Testis (tissue), 3 donors: ENCODE data around the gene ZNF80. TPM values are rescaled to one million over a fixed set of nuclear protein-coding genes. Genes with fewer than 3 reads are reported as not detected.

Experiments
- DNase-seq: peaks from one replicate; pipeline ENCODE4 v3.0.0-alpha.2; 2019
- H3K27ac ChIP-seq, 2 donors: fragments of 200-600 bp; sonication (generic); one replicate each; pipeline ENCODE4 v1.5.1; 2019
- H3K27me3 ChIP-seq: fragments of 200-600 bp; sonication (generic); one replicate; pipeline ENCODE4 v1.5.1; 2019
- H3K36me3 ChIP-seq: fragments of 200-600 bp; sonication (generic); one replicate; pipeline ENCODE4 v1.5.1; 2017; ENCODE audit warnings: low read depth; ENCODE audit errors: missing control alignments
- H3K4me1 ChIP-seq: fragments of 200-600 bp; sonication (generic); one replicate; pipeline ENCODE4 v1.5.1; 2019
- H3K4me3 ChIP-seq, 2 donors: fragments of 200-600 bp; sonication (generic); one replicate each; pipeline ENCODE4 v1.5.1; 2017 to 2019
- H3K9me3 ChIP-seq: fragments of 200-600 bp; sonication (generic); one replicate; pipeline ENCODE4 v1.5.1; 2017
- POLR2A ChIP-seq: fragments of 450-650 bp; IDR thresholded peaks from one replicate; pipeline ENCODE4 v1.6.1; 2017; ENCODE audit warnings: antibody characterized with exemption, mild to moderate bottlenecking, moderate library complexity
- WGBS, 2 donors: methylation state at CpG; one replicate each; pipeline ENCODE4 v1.1.5; 2018; 5-methylcytosine and 5-hydroxymethylcytosine counted together
- intact Hi-C: fragments of 100-400 bp; cut with DNase I; formaldehyde crosslinking; loops from one replicate; pipeline ENCODE4 v1.15.1; 2023; ENCODE audit warnings: low total_unique reads
- polyA plus RNA-seq: library from polyadenylated mRNA; stranded (reverse); fragments of 350-450 nt; fragmentation: Illumina TruSeq; extraction: RNeasy Lipid Tissue Mini Kit (QIAGEN cat#74804); gene quantifications from one replicate; pipeline ENCODE4 v1.2.3, GENCODE V29; 2014; ENCODE audit warnings: low read depth, low replicate concordance; ENCODE audit not compliant: insufficient read depth
- total RNA-seq, 2 donors: library from RNA; depleted of rRNA; stranded (reverse); fragments of >200 nt; gene quantifications; one replicate each; pipeline ENCODE4 v1.2.3, GENCODE V29; 2016
- TF ChIP-seq, protein P1 (sequence below), 3 experiments: fragments of 450-650 bp in 2 of 3; fragments of 200-600 bp in 1 of 3; sonication (generic) in 1 of 3; IDR thresholded peaks; one replicate each; pipeline ENCODE4 v1.5.1; 2016 to 2019; ENCODE audit warnings: antibody characterized with exemption in 3 of 3, mild to moderate bottlenecking in 2 of 3, moderate library complexity in 1 of 3

Gene ZNF80
- total and polyA plus RNA-seq, 3 donors from 2014 or later: 0.47 to 0.74 TPM; not detected in 1

DNA sequence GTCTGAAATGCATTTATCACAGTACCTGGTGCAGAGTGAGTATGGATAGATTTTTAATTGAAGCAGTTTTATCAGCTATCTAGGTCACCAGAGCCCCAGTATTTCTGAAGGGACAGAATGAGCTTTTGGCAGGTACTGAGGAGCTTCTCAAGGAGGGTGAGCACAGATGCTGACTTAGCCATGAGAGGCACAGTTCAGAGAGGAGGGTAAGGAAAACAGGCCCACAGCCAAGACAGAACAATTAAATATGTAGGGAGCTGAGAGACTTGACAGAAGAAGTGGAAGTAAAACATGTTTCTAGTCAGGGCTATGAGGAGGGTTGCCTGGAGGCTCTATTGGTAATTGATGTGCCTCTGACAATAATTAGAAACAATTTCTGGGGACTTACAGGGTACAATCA is 20.1 kb downstream of the ZNF80 start:
- H3K27me3 ChIP-seq: no peaks in the 10 kb centered on the region
- H3K9me3 ChIP-seq: no peaks in the 10 kb centered on the region
- H3K36me3 ChIP-seq: no peaks in the 10 kb centered on the region
- H3K27ac ChIP-seq: no peak overlapping the region
- no peak for DNase-seq
- no peak overlapping the region for H3K4me3 ChIP-seq
- TF ChIP-seq POLR2A: no peak
- no peaks in the 10 kb centered on the region for H3K4me1 ChIP-seq
- intact Hi-C loops: no loop called here

DNA sequence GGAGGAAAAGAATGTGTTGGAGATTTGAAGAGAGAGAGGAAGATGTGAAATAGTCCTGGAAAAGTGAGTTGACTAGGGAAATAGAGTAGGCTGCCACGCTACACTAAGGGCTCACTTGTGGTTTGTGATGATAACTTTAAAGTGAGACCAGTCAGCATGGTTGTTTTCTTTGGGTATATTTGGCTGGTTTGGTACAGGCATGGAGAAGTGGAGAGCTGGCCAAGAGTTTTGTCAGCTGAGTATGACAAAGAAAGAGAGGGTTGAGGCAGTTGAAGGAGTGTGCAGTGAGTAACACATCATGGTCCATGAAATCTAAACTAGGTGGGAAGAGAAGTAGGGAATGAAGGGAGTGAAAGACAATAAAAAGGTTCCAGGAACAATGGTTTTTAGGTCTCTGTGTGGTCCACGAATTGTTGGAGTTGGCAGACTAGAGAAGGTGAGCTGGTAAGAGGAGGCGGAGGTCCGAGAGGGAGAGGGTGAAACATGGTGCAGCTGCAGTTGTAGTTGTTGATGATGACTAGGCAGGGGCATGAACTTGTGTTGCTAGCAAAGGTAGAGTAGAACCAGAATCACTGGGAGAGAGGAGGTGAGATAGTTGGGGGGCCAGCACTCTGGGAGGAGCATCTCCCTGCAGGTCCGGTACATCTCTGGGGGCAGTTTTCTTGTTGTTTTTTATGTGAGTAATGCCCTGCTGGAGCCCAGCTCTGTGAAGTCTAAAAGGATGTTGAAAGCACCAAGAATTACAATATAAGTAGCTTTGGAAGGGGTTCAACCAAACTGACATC is 21.0 kb downstream of the ZNF80 start:
- intact Hi-C loops: no loop called here
- WGBS, 2 donors: 90% methylated on average over 5 of the region's 5 CpGs
- TF ChIP-seq, protein P1, sequence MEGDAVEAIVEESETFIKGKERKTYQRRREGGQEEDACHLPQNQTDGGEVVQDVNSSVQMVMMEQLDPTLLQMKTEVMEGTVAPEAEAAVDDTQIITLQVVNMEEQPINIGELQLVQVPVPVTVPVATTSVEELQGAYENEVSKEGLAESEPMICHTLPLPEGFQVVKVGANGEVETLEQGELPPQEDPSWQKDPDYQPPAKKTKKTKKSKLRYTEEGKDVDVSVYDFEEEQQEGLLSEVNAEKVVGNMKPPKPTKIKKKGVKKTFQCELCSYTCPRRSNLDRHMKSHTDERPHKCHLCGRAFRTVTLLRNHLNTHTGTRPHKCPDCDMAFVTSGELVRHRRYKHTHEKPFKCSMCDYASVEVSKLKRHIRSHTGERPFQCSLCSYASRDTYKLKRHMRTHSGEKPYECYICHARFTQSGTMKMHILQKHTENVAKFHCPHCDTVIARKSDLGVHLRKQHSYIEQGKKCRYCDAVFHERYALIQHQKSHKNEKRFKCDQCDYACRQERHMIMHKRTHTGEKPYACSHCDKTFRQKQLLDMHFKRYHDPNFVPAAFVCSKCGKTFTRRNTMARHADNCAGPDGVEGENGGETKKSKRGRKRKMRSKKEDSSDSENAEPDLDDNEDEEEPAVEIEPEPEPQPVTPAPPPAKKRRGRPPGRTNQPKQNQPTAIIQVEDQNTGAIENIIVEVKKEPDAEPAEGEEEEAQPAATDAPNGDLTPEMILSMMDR (IDR thresholded peaks at IDR 0.05): no peak
- no peak for TF ChIP-seq POLR2A
- Histone ChIP-seq H3K4me1 (no peaks in the 10 kb centered on the region), H3K4me3 (no peak overlapping the region), H3K9me3 (no peaks in the 10 kb centered on the region), H3K36me3 (no peaks in the 10 kb centered on the region), H3K27ac (no peak overlapping the region), H3K27me3 (no peaks in the 10 kb centered on the region)
- DNase-seq: no peak

DNA sequence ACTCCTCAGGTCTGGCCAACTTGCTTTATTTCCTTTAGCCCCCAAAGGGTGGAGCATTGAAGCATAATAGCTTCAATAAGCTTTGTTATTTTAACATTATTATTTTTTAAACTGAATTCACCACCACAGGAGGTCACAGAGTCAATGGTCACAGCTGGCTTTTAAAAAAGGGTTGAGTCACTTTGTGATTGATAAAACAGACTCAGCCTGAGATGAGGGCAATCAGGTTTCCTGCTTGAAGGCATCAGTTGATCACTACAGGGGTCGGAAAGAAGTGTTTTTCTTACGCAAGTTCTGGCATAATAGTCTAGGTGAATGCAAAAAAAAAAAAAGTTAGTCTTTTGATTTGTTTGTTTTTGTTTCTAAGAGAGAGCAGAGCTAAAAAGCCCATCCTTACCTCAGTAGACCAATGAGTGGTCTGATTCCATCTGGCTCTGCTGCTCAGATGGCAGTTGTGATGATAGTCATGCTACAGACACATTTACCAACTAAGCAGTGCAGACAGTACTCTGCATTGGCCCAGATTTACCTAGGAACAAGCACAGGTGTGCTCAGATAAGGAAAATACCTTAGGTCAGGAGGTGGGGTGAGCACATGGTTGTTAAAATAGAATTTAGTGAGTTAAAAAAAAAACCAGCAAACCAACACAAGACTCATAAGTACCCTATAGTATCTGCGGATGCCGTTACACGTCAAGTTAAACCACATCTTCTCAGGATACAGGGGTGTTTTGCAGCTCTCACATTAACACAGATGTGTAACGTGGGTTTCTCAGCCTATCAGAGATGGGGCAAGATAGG is 22.6 kb downstream of the ZNF80 start:
- no peaks in the 10 kb centered on the region for H3K36me3 ChIP-seq
- TF ChIP-seq, protein P1 (IDR thresholded peaks at IDR 0.05): no peak
- TF ChIP-seq POLR2A: no peak
- 76 to 88% methylated on average over 6 of the region's 6 CpGs for WGBS, 2 donors
- H3K4me1 ChIP-seq: no peaks in the 10 kb centered on the region
- H3K4me3 ChIP-seq: no peak overlapping the region
- no peak overlapping the region for H3K27ac ChIP-seq
- DNase-seq: no peak
- no peaks in the 10 kb centered on the region for H3K27me3 ChIP-seq
- no peaks in the 10 kb centered on the region for H3K9me3 ChIP-seq
- intact Hi-C loops: no loop called here

DNA sequence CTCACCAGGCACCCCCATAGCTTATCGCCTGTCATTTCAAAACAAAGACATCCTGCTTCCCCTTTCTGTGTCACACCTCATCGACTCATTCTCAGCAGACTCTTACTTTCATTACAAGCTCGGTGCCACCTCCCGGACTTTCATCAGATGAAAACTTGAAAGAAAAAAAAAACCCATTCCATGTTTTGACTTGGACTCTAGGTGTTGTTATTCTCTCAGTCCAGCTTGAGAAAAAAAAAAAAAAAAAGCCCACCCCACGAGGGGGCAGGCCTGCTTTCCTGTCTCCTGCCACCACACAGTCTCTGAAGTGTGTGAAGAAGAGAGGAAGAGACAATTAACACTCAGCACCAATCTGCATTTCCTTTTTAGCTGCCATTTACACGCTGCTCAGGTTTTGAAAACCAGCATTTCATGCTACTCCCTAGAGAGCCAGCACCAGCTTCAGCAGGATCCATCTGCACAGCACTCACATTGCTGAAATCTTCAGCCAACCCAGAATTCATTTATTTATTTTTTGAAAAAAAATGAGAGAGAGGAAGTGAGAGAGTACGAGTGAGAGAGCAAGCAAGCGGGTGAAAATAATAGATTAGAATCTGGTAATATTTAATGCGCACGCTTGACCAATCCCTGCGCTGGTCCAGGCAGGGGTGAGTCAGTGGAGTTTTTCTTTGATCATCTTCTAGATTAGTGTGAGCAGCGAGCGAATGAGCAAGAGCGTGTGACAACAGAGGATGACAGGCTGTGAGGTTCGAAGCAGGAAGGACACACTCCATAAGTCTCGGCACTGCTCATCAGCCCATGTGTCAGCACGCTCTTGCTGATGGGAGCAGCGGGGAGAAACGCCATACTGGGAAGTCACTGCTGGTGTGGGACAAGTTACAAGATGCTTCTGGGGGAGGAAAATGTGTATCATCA is 23.5 kb downstream of the ZNF80 start:
- Histone ChIP-seq H3K27me3 (no peaks in the 10 kb centered on the region), H3K9me3 (no peaks in the 10 kb centered on the region), H3K4me1 (no peaks in the 10 kb centered on the region), H3K36me3 (no peaks in the 10 kb centered on the region), H3K4me3 (no peak overlapping the region), H3K27ac (no peak overlapping the region)
- 50 to 63% methylated on average over 19 of the region's 19 CpGs for WGBS, 2 donors
- TF ChIP-seq, protein P1 (IDR thresholded peaks at IDR 0.05): no peak
- TF ChIP-seq POLR2A: no peak
- intact Hi-C loops: no loop called here
- no peak for DNase-seq

DNA sequence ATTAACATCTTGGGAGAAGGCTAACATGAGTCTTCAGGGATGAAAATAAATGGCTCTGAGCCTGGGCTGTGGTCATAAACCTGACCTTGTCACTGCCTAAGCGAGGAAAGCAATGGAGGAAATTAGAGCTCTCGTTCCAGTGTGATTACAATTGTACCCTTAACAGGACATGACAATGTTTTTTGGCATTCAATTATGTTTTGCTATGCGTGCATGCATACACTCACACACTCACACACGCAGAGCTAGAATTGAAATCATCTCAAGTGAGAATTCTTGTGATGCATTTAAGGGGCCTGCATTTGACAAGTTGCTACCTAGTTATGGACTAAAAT is 24.1 kb downstream of the ZNF80 start:
- no peaks in the 10 kb centered on the region for H3K27me3 ChIP-seq
- no peak for DNase-seq
- 66 to 68% methylated on average over 4 of the region's 4 CpGs for WGBS, 2 donors
- TF ChIP-seq, protein P1 (IDR thresholded peaks at IDR 0.05): no peak
- no peak for TF ChIP-seq POLR2A
- no peaks in the 10 kb centered on the region for H3K36me3 ChIP-seq
- intact Hi-C loops: no loop called here
- H3K4me1 ChIP-seq: no peaks in the 10 kb centered on the region
- no peak overlapping the region for H3K4me3 ChIP-seq
- no peaks in the 10 kb centered on the region for H3K9me3 ChIP-seq
- no peak overlapping the region for H3K27ac ChIP-seq
